Left renal pelvis (tissue), 4 donors: ENCODE results near the gene PPP2R5D. TPM values are rescaled to one million over a fixed set of nuclear protein-coding genes. Genes with fewer than 3 reads are reported as not detected.
A peak's percentile ranks its signal among the peaks of the same experiment; 100 is the strongest.
"Not testable (repeated sequence)": the region's sequence is repeated elsewhere in the genome, so short reads cannot be mapped to it uniquely, and the experiment has no call there.

Experiments used
- DNase-seq, 4 donors: peaks; one replicate each; pipeline ENCODE4 v3.0.0-alpha.2; 2013; ENCODE audit warnings: low read depth in 4 of 4, low spot score in 3 of 4
- polyA plus RNA-seq, 4 donors: library from polyadenylated mRNA; unstranded; fragments of 120-200 nt; gene quantifications; one replicate each; pipeline ENCODE4 v1.2.1, GENCODE V29; 2013; ENCODE audit not compliant: insufficient read length in 4 of 4

PPP2R5D gene
- polyA plus RNA-seq: 10 to 100 TPM; 60.3 to 72.1 (median 66.5) TPM

- peak; percentile 90 to 98 (median 96) for DNase-seq
Observed at GRCh38 chr6:42984001-42984923, at the start of gene PPP2R5D. Gene PPP2R5D (plus strand): TSS chr6:42984570. CDS start chr6:42984678, 108 bp downstream.

- no peak for DNase-seq
Observed at GRCh38 chr6:42935322-42935721, 49.0 kb upstream of the PPP2R5D start.

- no peak for DNase-seq
Observed at GRCh38 chr6:42936398-42936797, 48.0 kb upstream of the PPP2R5D start.

- DNase-seq: no peak
Observed at GRCh38 chr6:42937548-42938427, 46.6 kb upstream of the PPP2R5D start.

- DNase-seq: no peak
Observed at GRCh38 chr6:42938428-42938796, 46.0 kb upstream of the PPP2R5D start.

- DNase-seq: no peak
Observed at GRCh38 chr6:42938987-42939809, 45.2 kb upstream of the PPP2R5D start.

- no peak for DNase-seq
Observed at GRCh38 chr6:42939810-42940167, 44.6 kb upstream of the PPP2R5D start.

- no peak for DNase-seq
Observed at GRCh38 chr6:42940493-42941045, 43.8 kb upstream of the PPP2R5D start.

- DNase-seq: not testable (repeated sequence)
Observed at GRCh38 chr6:42941356-42941755, 43.0 kb upstream of the PPP2R5D start.

- no peak for DNase-seq
Observed at GRCh38 chr6:42942444-42942843, 41.9 kb upstream of the PPP2R5D start.

- no peak for DNase-seq
Observed at GRCh38 chr6:42947950-42948349, 36.4 kb upstream of the PPP2R5D start.

GRCh38 chr6:42952389-42952788 is 32.0 kb upstream of the PPP2R5D start:
- no peak for DNase-seq

GRCh38 chr6:42954405-42954804 is 30.0 kb upstream of the PPP2R5D start:
- DNase-seq: not testable (repeated sequence)

GRCh38 chr6:42958125-42958524 is 26.2 kb upstream of the PPP2R5D start:
- no peak for DNase-seq

- DNase-seq: no peak
Observed at GRCh38 chr6:42959917-42960242, 24.5 kb upstream of the PPP2R5D start.

- no peak for DNase-seq
Observed at GRCh38 chr6:42960243-42961019, 23.9 kb upstream of the PPP2R5D start, which contains the start of gene GNMT. Gene GNMT (plus strand): TSS chr6:42960754. CDS start chr6:42960768, 14 bp downstream.

GRCh38 chr6:42961020-42961470 is 23.3 kb upstream of the PPP2R5D start:
- DNase-seq: no peak

- no peak for DNase-seq
Observed at GRCh38 chr6:42962096-42962495, 22.3 kb upstream of the PPP2R5D start.

GRCh38 chr6:42962502-42963178 is 21.7 kb upstream of the PPP2R5D start:
- DNase-seq: no peak
